GM06990 (cell line): Measurements from ENCODE around the gene GRIP2.

Experiments used
- DNase-seq: peaks from one replicate; pipeline ENCODE4 v3.0.0-alpha.2; 2011; ENCODE audit not compliant: insufficient read length; ENCODE audit errors: extremely low read depth
- H3K27me3 ChIP-seq: replicated peaks from 2 replicates; pipeline ENCODE4 v1.6.0; 2011; ENCODE audit warnings: low read length; ENCODE audit not compliant: control insufficient read depth, insufficient read depth
- H3K36me3 ChIP-seq: 2 replicates; pipeline ENCODE4 v1.5.1; 2011; ENCODE audit warnings: low read length; ENCODE audit not compliant: control insufficient read depth, insufficient read depth
- H3K4me3 ChIP-seq: replicated peaks from 2 replicates; pipeline ENCODE4 v1.5.1; 2011; ENCODE audit warnings: low read depth, mild to moderate bottlenecking, control low read depth, low read length
- TF ChIP-seq, protein P1 (sequence below): IDR thresholded peaks from 2 replicates; pipeline ENCODE4 v1.5.1; 2011; ENCODE audit warnings: low read length, control low read depth, mild to moderate bottlenecking, inconsistent platforms; ENCODE audit not compliant: insufficient read depth, poor library complexity, severe bottlenecking

GRIP2 gene

DNA sequence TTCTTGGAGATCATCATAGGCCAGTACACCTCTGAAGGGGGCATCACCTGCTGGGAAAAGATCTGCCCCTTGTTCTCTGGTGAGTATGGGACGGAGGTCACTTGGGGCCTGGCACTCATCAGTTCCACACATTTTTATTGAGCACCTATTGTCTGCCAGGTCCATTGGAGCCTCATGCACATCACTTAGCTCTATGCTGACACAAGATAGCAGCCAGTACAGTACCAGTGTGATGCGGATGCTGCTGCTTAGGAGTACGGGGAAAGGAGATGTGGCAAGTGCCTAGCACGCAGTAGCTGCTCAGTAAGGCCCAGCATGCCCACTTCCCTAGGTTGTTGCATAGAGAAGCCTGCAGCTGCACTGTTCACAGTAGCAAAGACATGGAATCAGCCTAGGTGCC, 94.4 kb downstream of the GRIP2 start:
- no peak for DNase-seq
- H3K4me3 ChIP-seq = no peak overlapping the region
- H3K36me3 ChIP-seq = peaks cover 23% of the 10 kb centered on the region
- no peaks in the 10 kb centered on the region for H3K27me3 ChIP-seq
- TF ChIP-seq, protein P1, sequence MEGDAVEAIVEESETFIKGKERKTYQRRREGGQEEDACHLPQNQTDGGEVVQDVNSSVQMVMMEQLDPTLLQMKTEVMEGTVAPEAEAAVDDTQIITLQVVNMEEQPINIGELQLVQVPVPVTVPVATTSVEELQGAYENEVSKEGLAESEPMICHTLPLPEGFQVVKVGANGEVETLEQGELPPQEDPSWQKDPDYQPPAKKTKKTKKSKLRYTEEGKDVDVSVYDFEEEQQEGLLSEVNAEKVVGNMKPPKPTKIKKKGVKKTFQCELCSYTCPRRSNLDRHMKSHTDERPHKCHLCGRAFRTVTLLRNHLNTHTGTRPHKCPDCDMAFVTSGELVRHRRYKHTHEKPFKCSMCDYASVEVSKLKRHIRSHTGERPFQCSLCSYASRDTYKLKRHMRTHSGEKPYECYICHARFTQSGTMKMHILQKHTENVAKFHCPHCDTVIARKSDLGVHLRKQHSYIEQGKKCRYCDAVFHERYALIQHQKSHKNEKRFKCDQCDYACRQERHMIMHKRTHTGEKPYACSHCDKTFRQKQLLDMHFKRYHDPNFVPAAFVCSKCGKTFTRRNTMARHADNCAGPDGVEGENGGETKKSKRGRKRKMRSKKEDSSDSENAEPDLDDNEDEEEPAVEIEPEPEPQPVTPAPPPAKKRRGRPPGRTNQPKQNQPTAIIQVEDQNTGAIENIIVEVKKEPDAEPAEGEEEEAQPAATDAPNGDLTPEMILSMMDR = no peak

DNA sequence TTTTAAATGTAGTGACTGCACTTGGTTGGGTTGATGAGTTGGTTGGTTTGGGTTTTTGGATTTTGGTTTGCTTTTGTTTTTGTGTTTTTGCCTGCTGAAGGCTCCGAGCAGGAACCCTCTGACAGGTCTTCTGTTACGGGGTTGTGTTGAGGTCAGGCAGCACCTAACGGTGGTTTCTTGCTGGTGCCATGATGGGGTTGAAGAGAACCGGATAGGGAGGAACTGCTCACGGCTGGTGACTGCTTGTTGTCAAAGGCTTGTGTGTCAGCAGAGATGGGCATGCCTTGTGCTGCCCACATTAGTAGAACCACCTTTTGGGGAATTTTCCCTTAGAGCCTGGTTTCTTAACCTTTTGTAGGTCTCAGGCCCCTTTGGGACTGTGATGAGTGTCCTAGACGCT, 95.8 kb downstream of the GRIP2 start:
- Histone ChIP-seq H3K4me3 (no peak overlapping the region), H3K36me3 (peaks cover 22% of the 10 kb centered on the region), H3K27me3 (no peaks in the 10 kb centered on the region)
- no peak for DNase-seq
- TF ChIP-seq, protein P1 = no peak

DNA sequence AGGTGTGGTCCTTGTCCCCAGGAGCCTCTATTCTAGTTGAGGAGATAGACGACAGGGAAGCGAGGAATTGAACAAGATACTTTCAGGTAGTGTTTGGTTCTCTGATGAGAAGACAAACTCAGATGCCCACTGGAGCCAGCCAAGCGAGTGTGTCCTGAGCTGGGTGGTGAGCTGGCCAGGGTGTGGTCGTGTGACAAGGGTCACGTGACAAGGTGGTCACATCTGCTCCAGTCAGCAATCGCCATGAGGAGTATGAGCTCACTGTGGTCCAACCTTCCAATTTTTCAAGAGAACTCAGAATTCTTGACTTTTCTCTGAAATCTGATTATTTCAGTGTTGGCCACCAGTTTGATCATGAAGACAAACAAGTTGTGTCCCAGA, 98.2 kb downstream of the GRIP2 start:
- H3K36me3 ChIP-seq = peaks cover 7% of the 10 kb centered on the region
- no peak overlapping the region for H3K4me3 ChIP-seq
- no peaks in the 10 kb centered on the region for H3K27me3 ChIP-seq
- no peak for DNase-seq
- TF ChIP-seq, protein P1 = no peak

DNA sequence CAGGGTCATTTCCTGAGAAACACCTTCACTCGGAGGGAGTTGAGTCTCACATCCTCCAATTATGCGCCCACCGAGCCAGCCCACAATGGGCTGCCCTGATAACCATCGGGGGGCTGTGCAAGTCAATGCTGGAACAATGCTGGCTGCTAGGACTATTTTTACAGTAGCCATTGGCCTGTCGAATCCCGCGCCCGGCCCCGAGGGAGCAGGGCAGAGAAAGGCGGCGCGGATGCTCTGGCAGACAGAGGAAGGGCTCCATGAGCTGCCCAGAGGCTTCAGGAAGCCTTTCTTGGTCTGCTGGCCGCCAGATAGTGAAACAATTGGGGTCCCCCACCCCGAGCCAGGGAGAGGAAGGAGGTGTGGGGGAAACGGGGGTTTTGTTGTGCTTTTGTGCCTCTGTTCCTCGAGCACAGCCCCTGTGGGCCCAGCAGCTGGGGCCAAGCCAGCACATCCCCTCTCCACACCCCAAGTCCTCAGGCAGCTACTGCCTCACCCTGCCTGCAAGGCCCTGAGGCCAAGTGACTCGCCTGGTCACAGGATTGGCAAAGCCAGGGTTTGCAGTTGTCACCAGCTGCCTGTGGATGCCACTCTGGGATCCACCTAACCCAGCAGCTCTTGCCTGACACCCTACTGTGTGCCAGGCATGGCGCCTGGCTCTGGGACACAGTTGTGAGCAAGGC, 98.8 kb downstream of the GRIP2 start:
- TF ChIP-seq, protein P1 = no peak
- Histone ChIP-seq H3K4me3 (no peak overlapping the region), H3K27me3 (no peaks in the 10 kb centered on the region), H3K36me3 (peaks cover 7% of the 10 kb centered on the region)
- DNase-seq = no peak

DNA sequence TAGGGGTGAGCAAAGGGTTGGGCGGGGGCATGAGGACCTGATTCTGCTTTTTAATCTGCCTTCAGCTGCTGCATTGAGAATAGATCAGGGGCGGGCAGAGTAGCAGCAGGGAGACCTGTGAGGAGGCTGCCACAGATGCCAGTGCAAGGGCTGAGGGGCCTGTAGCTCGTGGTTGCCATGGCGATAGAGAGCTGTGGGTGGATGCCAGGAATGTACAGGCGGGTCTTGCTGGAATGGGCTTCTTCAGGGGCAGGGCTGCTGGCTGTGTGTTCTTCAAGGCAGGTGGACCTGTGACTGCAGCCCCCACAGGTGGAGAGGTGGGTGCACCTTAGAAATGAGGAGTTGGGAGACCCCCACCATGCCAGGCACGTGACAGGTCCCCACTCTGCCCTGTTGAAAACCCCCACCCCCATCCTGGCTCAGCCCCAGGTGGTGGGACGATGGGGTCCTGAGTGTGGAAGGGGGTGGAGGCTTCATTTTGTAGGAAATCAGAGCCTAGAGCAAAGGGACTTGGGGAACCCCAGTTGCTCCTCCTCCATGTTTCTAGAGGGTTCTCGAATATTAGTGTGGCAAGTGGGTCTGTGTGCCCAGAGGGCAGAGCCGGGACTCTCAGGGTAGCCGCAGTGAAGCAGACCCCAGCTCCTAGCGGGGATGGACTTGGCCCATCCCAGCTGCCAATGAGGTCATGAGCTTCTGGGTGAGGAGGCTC, 99.5 kb downstream of the GRIP2 start:
- Histone ChIP-seq H3K27me3 (no peaks in the 10 kb centered on the region), H3K4me3 (no peak overlapping the region), H3K36me3 (peaks cover 4% of the 10 kb centered on the region)
- no peak for DNase-seq
- TF ChIP-seq, protein P1 = no peak
